IMR-90 (cell line): ENCODE measurements around the gene CCDC63.

Source experiments
- MAZ ChIP-seq: IDR thresholded peaks from 2 replicates; pipeline ENCODE4 v1.6.1; 2012; ENCODE audit warnings: low read depth, mild to moderate bottlenecking, low read length, improper control_type of control experiment, moderate library complexity, borderline replicate concordance
- MXI1 ChIP-seq: IDR thresholded peaks from 2 replicates; pipeline ENCODE4 v1.6.1; 2012; ENCODE audit warnings: low read depth, mild to moderate bottlenecking, low read length, moderate library complexity, borderline replicate concordance
- RFX5 ChIP-seq: IDR thresholded peaks from 2 replicates; pipeline ENCODE4 v1.8.0; 2012; ENCODE audit warnings: low read depth, mild to moderate bottlenecking, low read length, moderate library complexity
- TF ChIP-seq, protein P1 (sequence below): conservative IDR thresholded peaks from 2 replicates; pipeline ENCODE4 v1.5.1; 2012; ENCODE audit warnings: mild to moderate bottlenecking, low read depth, low read length, improper control_type of control experiment

DNA sequence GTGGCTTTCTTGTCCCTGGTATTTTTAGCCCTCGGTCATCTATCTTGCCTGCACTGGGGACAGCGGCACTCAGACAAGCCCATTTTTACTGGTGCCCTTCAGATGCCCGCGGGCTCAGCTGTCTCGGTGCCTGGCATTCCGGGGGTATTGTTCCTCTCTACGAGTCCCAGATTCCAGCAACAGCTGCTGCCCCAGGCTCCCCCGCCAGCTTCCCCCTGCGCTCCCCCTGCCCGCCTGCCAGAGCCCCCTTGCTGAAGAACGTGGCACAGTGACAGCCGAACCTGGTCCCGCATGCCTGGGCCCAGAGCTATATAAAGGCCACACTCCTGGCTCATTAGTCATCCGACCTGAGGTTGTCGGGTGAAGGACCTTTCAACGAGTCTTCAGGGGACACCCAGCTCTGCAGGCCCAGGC lies 84.5 kb downstream of the CCDC63 start:
- TF ChIP-seq MAZ (no peak), RFX5 (no peak), MXI1 (no peak)
- TF ChIP-seq, protein P1, sequence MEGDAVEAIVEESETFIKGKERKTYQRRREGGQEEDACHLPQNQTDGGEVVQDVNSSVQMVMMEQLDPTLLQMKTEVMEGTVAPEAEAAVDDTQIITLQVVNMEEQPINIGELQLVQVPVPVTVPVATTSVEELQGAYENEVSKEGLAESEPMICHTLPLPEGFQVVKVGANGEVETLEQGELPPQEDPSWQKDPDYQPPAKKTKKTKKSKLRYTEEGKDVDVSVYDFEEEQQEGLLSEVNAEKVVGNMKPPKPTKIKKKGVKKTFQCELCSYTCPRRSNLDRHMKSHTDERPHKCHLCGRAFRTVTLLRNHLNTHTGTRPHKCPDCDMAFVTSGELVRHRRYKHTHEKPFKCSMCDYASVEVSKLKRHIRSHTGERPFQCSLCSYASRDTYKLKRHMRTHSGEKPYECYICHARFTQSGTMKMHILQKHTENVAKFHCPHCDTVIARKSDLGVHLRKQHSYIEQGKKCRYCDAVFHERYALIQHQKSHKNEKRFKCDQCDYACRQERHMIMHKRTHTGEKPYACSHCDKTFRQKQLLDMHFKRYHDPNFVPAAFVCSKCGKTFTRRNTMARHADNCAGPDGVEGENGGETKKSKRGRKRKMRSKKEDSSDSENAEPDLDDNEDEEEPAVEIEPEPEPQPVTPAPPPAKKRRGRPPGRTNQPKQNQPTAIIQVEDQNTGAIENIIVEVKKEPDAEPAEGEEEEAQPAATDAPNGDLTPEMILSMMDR = no peak
